Kidney (tissue), 14 donors: ENCODE results near the gene NPHP4. TPM values are rescaled to one million over a fixed set of nuclear protein-coding genes. Genes with fewer than 3 reads are reported as not detected.

Experiments
- DNase-seq, 5 donors: peaks; one replicate each; pipeline ENCODE4 v3.0.0-alpha.2; 2013 to 2020
- FAIRE-seq: peaks from 2 replicates; lab custom pipeline; 2012; peaks lifted over from hg19 to GRCh38; lab: Jason Lieb, UNC
- H3K27ac ChIP-seq, 2 donors: one replicate each; pipeline ENCODE4 v1.7.0; 2013; ENCODE audit warnings: low read depth in 2 of 2, low read length in 2 of 2, inconsistent platforms in 1 of 2
- H3K27me3 ChIP-seq: one replicate; pipeline ENCODE4 v1.7.1; 2013; ENCODE audit warnings: low read length, inconsistent platforms; ENCODE audit not compliant: control insufficient read depth, insufficient read depth
- H3K36me3 ChIP-seq, 3 donors: one replicate each; pipeline versions ENCODE4 v1.7.0 to v1.7.1; 2013; ENCODE audit warnings: low read length in 3 of 3, control low read depth in 1 of 3, inconsistent platforms in 1 of 3; ENCODE audit not compliant: insufficient read depth in 3 of 3, control insufficient read depth in 2 of 3
- H3K4me1 ChIP-seq, 3 donors: one replicate each; pipeline versions ENCODE4 v1.7.0 to v1.7.1; 2013; ENCODE audit warnings: low read length in 3 of 3, inconsistent platforms in 1 of 3, low read depth in 1 of 3; ENCODE audit not compliant: control insufficient read depth in 2 of 3, insufficient read depth in 2 of 3
- H3K4me3 ChIP-seq, 3 donors: one replicate each; pipeline versions ENCODE4 v1.7.0 to v1.8.1; 2013; ENCODE audit warnings: low read length in 3 of 3, control low read depth in 1 of 3, inconsistent platforms in 1 of 3
- H3K9ac ChIP-seq, 3 donors: one replicate each; pipeline versions ENCODE4 v1.7.0 to v1.7.1; 2013; ENCODE audit warnings: low read length in 3 of 3, control low read depth in 1 of 3, inconsistent platforms in 1 of 3
- H3K9me3 ChIP-seq, 3 donors: one replicate each; pipeline versions ENCODE4 v1.7.0 to v1.7.1; 2013; ENCODE audit warnings: low read length in 3 of 3, control low read depth in 1 of 3, inconsistent platforms in 1 of 3; ENCODE audit not compliant: control insufficient read depth in 2 of 3, insufficient read depth in 1 of 3
- intact Hi-C: fragments of 100-400 bp; cut with DNase I; formaldehyde crosslinking; loops from one replicate; pipeline ENCODE4 v1.11.1; 2022
- polyA plus RNA-seq: library from polyadenylated mRNA; stranded (reverse); fragments of 350-450 nt; fragmentation: Illumina TruSeq; extraction: RNeasy Lipid Tissue Mini Kit (QIAGEN cat#74804); gene quantifications from one replicate; pipeline ENCODE4 v1.2.3, GENCODE V29; 2014; ENCODE audit warnings: low read depth, low replicate concordance; ENCODE audit not compliant: insufficient read depth
- total RNA-seq: library from RNA; stranded (reverse); fragmentation: NEBNext Ultra II Directional; extraction: Animal tissue kit (Norgen Biotek cat#: 25700); gene quantifications from one replicate; pipeline ENCODE4 v1.2.1, GENCODE V29; 2021
- TF ChIP-seq, protein P1 (sequence below): IDR thresholded peaks from 3 replicates; pipeline ENCODE4 v1.5.1; 2012; ENCODE audit warnings: mild to moderate bottlenecking, moderate library complexity, borderline replicate concordance; ENCODE audit not compliant: insufficient read depth; ENCODE audit errors: extremely low read depth
- donor health status: control.
- donor health status: control.
- donor health status: control.
- donor health status: control.
- donor health status: control.
- donor health status: DM: yes; HTN: yes; CAD: no.
- donor health status: Normal renal cell carcinoma (clear cell type).

Gene NPHP4
- total and polyA plus RNA-seq, 2 donors from 2014 or later, result 2.9 to 16.1 TPM

DNA sequence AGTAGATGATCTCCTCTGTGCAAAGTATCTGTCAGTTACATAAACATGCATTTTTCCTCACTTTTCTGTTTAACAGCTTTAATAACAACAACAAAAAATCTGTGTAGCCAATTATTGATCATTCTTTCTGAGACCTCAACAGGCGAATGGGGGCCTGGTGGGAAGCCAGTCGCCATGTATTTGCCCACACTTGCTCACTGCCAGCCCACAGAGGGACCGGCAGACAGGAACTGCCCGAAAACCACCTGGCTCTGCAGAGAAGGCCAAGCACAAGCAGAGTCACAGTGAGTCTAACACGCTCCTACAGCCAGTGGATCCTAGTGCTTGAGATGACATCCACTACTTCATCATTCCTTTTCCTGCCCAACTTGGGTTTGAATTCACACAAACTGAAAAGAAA, 56.1 kb downstream of the NPHP4 start:
- H3K36me3 ChIP-seq, result peaks cover 0 to 4% (median 0%) of the 10 kb centered on the region in 3 donors
- intact Hi-C loops, result no loop called here
- no peaks in the 10 kb centered on the region for H3K27me3 ChIP-seq
- TF ChIP-seq, protein P1, sequence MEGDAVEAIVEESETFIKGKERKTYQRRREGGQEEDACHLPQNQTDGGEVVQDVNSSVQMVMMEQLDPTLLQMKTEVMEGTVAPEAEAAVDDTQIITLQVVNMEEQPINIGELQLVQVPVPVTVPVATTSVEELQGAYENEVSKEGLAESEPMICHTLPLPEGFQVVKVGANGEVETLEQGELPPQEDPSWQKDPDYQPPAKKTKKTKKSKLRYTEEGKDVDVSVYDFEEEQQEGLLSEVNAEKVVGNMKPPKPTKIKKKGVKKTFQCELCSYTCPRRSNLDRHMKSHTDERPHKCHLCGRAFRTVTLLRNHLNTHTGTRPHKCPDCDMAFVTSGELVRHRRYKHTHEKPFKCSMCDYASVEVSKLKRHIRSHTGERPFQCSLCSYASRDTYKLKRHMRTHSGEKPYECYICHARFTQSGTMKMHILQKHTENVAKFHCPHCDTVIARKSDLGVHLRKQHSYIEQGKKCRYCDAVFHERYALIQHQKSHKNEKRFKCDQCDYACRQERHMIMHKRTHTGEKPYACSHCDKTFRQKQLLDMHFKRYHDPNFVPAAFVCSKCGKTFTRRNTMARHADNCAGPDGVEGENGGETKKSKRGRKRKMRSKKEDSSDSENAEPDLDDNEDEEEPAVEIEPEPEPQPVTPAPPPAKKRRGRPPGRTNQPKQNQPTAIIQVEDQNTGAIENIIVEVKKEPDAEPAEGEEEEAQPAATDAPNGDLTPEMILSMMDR, result no peak
- no peak overlapping the region for H3K9ac ChIP-seq
- no peaks in the 10 kb centered on the region for H3K9me3 ChIP-seq
- H3K4me3 ChIP-seq, result no peak overlapping the region
- no peaks in the 10 kb centered on the region for H3K4me1 ChIP-seq
- FAIRE-seq (no peak), DNase-seq (peak in 1 of 5 donors; percentile 6)
- H3K27ac ChIP-seq, result no peak overlapping the region

DNA sequence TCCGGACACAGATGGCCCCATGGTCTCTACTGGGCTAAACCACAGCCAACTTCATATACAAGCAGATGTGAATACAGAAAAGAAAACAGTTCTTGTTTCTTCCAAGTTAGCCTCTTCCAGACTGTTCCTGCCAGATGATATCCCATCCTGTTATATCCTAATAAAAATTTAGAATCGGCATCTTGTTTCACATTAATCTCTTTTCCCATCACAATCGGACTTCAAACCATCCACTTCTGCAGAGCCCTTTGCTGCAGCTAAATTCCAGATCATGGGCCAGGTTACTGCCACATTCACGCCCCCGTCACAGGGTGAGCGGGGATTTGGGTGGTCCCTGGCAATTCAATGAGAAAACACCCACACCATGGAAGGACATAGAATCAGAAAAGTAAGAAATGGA, 57.2 kb downstream of the NPHP4 start:
- intact Hi-C loops, result no loop called here
- FAIRE-seq (no peak), DNase-seq (no peak)
- H3K27ac ChIP-seq, result no peak overlapping the region
- H3K4me1 ChIP-seq, result no peaks in the 10 kb centered on the region
- H3K36me3 ChIP-seq, result peaks cover 0 to 4% (median 0%) of the 10 kb centered on the region in 3 donors
- no peaks in the 10 kb centered on the region for H3K27me3 ChIP-seq
- no peaks in the 10 kb centered on the region for H3K9me3 ChIP-seq
- H3K4me3 ChIP-seq, result no peak overlapping the region
- TF ChIP-seq, protein P1, result no peak
- no peak overlapping the region for H3K9ac ChIP-seq

DNA sequence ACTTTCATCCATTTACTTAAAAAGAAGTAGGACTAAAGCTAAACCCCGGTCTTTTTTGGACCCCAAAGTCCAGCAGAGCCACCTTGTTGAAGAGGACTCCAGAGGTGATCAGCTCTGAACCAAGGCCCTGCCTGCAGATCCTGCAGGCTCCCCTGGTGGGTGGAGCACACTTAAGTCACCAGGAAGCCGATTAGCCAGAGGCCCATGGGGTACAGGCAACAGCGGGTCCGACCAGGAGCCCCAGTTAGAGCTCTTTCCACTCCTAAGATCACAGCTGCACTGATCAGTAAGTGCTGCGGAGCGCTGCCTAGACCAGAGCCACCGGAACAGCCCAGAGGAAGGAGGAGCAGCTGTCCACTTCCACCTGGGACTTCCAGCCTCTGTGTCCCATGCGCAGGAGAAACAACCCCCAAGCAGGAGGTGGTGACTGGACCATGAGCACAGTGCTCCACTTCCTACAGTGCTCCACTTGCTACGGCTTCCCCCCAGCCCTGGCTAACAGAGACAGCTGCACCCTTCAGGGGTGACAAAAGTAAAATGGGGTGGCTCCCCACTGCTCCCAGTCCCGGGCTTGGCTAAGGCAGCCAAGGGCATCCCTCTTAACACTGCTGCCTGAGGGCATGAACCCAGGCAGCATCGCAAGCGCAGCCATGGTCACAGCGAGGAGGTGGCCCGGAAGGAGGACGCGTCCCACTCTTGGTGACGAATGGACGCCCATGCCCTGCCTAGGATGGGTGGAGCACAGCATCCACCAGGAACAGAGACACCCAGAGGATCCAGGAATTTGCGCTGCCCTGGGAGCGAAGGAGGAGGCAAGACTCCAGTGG, 58.0 kb downstream of the NPHP4 start:
- no peak for FAIRE-seq
- Histone ChIP-seq H3K27me3 (no peaks in the 10 kb centered on the region), H3K9me3 (no peaks in the 10 kb centered on the region), H3K27ac (no peak overlapping the region), H3K4me3 (no peak overlapping the region), H3K4me1 (no peaks in the 10 kb centered on the region), H3K9ac (no peak overlapping the region), H3K36me3 (peaks cover 0 to 4% (median 0%) of the 10 kb centered on the region in 3 donors)
- peak in 1 of 5 donors; percentile 8 for DNase-seq
- intact Hi-C loops, result no loop called here
- TF ChIP-seq, protein P1, result no peak
